Osteocyte (in vitro differentiated cells): ENCODE measurements around the gene D2HGDH. TPM values are rescaled to one million over a fixed set of nuclear protein-coding genes. Genes with fewer than 3 reads are reported as not detected.
"Not testable (repeated sequence)": the region's sequence is repeated elsewhere in the genome, so short reads cannot be mapped to it uniquely, and the experiment has no call there.

Experiments
- DNase-seq: peaks from one replicate; pipeline ENCODE4 v3.0.0; 2021; ENCODE audit warnings: mixed read lengths; ENCODE audit not compliant: unreplicated experiment; ENCODE audit errors: extremely low spot score
- H3K27ac Mint-ChIP-seq: one replicate; pipeline ENCODE4 v1.8.0; 2021; ENCODE audit warnings: mild to moderate bottlenecking, mixed read lengths; ENCODE audit not compliant: unreplicated experiment
- H3K27me3 Mint-ChIP-seq: one replicate; pipeline ENCODE4 v1.8.0; 2021; ENCODE audit warnings: mixed read lengths; ENCODE audit not compliant: unreplicated experiment
- H3K36me3 Mint-ChIP-seq: one replicate; pipeline ENCODE4 v1.8.0; 2021; ENCODE audit warnings: mixed read lengths; ENCODE audit not compliant: unreplicated experiment
- H3K4me1 Mint-ChIP-seq: one replicate; pipeline ENCODE4 v1.8.0; 2021; ENCODE audit warnings: mixed read lengths; ENCODE audit not compliant: unreplicated experiment
- H3K4me3 Mint-ChIP-seq: one replicate; pipeline ENCODE4 v1.8.0; 2021; ENCODE audit warnings: mild to moderate bottlenecking, moderate library complexity, mixed read lengths; ENCODE audit not compliant: unreplicated experiment
- H3K9me3 Mint-ChIP-seq: one replicate; pipeline ENCODE4 v1.8.0; 2021; ENCODE audit warnings: mixed read lengths; ENCODE audit not compliant: unreplicated experiment
- CTCF ChIP-seq: fragments of 200-600 bp; sonication (generic); IDR thresholded peaks from 2 replicates; pipeline ENCODE4 v1.5.0; 2021; ENCODE audit warnings: antibody characterized with exemption, mild to moderate bottlenecking, moderate library complexity
- total RNA-seq: library from RNA; stranded (reverse); gene quantifications from 2 replicates; pipeline ENCODE4 v1.2.1, GENCODE V29; 2021

D2HGDH gene
- total RNA-seq, 1 donor from 2014 or later, result 32.5 TPM

GRCh38 chr2:241799522-241800197 is 65.2 kb downstream of the D2HGDH start:
- no peak overlapping the region for H3K27ac Mint-ChIP-seq
- no peaks in the 10 kb centered on the region for H3K36me3 Mint-ChIP-seq
- H3K9me3 Mint-ChIP-seq, result no peaks in the 10 kb centered on the region
- no peaks in the 10 kb centered on the region for H3K27me3 Mint-ChIP-seq
- no peak for TF ChIP-seq CTCF
- no peak overlapping the region for H3K4me3 Mint-ChIP-seq
- DNase-seq, result no peak
- no peaks in the 10 kb centered on the region for H3K4me1 Mint-ChIP-seq

GRCh38 chr2:241800198-241800903 is 65.9 kb downstream of the D2HGDH start:
- not testable (repeated sequence) for H3K27ac Mint-ChIP-seq, DNase-seq, H3K9me3 Mint-ChIP-seq, H3K27me3 Mint-ChIP-seq, H3K4me1 Mint-ChIP-seq, H3K4me3 Mint-ChIP-seq, H3K36me3 Mint-ChIP-seq

GRCh38 chr2:241801611-241802420 is 67.4 kb downstream of the D2HGDH start:
- no peak overlapping the region for H3K4me3 Mint-ChIP-seq
- DNase-seq, result no peak
- H3K9me3 Mint-ChIP-seq, result no peaks in the 10 kb centered on the region
- no peaks in the 10 kb centered on the region for H3K4me1 Mint-ChIP-seq
- H3K36me3 Mint-ChIP-seq, result no peaks in the 10 kb centered on the region
- no peak for TF ChIP-seq CTCF
- H3K27ac Mint-ChIP-seq, result no peak overlapping the region
- H3K27me3 Mint-ChIP-seq, result no peaks in the 10 kb centered on the region

- no peak for TF ChIP-seq CTCF
- H3K9me3 Mint-ChIP-seq, result no peaks in the 10 kb centered on the region
- H3K4me3 Mint-ChIP-seq, result no peak overlapping the region
- no peaks in the 10 kb centered on the region for H3K27me3 Mint-ChIP-seq
- no peaks in the 10 kb centered on the region for H3K36me3 Mint-ChIP-seq
- H3K27ac Mint-ChIP-seq, result no peak overlapping the region
- DNase-seq, result no peak
- H3K4me1 Mint-ChIP-seq, result no peaks in the 10 kb centered on the region
These were observed 68.2 kb downstream of the D2HGDH start for GRCh38 chr2:241802421-241803318.
